Rectal smooth muscle tissue (tissue), 1 donor: ENCODE measurements around the gene B4GALNT3.
A peak's percentile ranks its signal among the peaks of the same experiment; 100 is the strongest.

Source experiments
- H3K27ac ChIP-seq: one replicate; pipeline ENCODE4 v1.7.0; 2013; ENCODE audit warnings: low read depth, low read length, inconsistent platforms
- H3K27me3 ChIP-seq: one replicate; pipeline ENCODE4 v1.7.0; 2013; ENCODE audit warnings: low read length; ENCODE audit not compliant: control insufficient read depth, insufficient read depth
- H3K36me3 ChIP-seq: one replicate; pipeline ENCODE4 v1.7.0; 2013; ENCODE audit warnings: low read length; ENCODE audit not compliant: control insufficient read depth, insufficient read depth
- H3K4me1 ChIP-seq: one replicate; pipeline ENCODE4 v1.7.0; 2013; ENCODE audit warnings: low read length; ENCODE audit not compliant: control insufficient read depth, insufficient read depth
- H3K4me3 ChIP-seq: one replicate; pipeline ENCODE4 v1.7.0; 2013; ENCODE audit warnings: low read length
- H3K9ac ChIP-seq: one replicate; pipeline ENCODE4 v1.7.0; 2013; ENCODE audit warnings: low read length

Gene B4GALNT3

DNA sequence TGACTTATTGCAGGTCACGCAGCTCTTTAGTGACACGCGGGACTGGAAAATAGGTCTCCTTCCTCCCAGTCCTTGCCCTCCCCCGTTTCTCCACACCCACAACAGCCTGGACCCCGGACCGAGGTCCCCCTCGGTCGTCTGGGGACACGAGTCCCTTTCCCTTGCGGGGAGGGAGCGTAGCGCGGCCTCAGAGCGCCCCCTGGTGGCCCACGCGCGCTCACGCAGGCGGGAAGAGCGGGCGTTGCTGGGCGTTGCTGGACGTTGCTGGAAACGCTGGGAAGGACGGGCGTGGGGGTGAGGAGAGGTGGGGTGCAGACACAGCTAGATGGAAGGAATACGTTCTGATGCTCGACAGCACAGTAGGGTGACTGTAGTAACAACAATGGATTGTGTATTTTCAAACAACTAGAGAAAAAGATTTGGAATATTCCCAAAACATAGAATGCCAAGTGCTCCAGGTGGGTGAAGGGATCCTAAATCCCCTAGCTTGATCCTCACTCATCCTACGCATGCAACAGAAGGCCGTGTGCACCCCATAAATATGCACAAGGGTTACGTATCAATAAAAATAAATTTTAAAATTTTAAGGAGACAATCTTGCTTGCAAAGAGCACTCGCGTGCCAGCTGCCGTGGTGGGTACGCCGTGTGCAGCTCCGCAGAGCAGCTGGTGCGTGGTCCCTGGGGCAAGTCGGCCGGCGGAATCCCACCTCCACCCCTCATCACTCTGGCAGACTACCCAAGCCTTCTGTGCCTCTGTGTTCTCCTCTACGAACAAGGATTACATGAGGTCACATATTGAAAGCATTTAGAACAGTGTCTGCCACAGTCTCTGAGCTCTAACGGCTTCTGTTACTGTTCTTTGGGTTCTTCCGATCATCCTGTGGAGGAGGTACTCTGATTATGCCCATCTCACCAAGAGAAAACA is 87.4 kb downstream of the B4GALNT3 start:
- Histone ChIP-seq H3K27ac (no peak overlapping the region), H3K4me1 (no peaks in the 10 kb centered on the region), H3K9ac (no peak overlapping the region), H3K36me3 (no peaks in the 10 kb centered on the region), H3K4me3 (peak overlapping the region; percentile 38), H3K27me3 (peaks cover 2% of the 10 kb centered on the region)

DNA sequence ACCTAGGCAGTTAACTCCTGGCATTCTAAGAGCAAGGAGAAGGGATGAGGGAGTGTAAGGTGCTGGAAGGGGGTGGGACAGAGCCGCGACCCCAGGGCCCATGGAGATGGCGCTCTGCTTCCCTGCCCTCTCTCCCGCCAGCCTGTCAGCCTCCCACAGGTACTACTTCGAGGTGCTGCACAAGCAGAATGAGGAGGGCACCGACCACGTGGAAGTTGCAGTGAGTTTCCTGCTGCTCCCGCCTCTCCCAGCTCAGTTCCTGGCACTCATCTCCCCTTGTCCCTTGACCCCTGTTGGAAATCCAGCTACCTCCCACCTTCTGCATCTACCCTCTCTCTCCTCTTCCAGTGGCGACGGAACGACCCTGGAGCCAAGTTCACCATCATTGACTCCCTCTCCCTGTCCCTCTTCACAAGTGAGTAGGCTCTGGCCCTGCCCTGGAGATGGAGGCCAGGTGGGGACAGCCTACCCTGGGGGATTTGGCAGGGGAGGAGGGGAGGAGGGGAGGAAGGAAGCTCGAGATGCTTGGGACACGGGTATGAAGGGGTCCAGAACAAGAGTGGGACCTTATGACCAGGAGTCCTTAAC is 88.2 kb downstream of the B4GALNT3 start:
- Histone ChIP-seq H3K27me3 (peaks cover 2% of the 10 kb centered on the region), H3K4me1 (no peaks in the 10 kb centered on the region), H3K9ac (no peak overlapping the region), H3K4me3 (no peak overlapping the region), H3K27ac (no peak overlapping the region), H3K36me3 (no peaks in the 10 kb centered on the region)

DNA sequence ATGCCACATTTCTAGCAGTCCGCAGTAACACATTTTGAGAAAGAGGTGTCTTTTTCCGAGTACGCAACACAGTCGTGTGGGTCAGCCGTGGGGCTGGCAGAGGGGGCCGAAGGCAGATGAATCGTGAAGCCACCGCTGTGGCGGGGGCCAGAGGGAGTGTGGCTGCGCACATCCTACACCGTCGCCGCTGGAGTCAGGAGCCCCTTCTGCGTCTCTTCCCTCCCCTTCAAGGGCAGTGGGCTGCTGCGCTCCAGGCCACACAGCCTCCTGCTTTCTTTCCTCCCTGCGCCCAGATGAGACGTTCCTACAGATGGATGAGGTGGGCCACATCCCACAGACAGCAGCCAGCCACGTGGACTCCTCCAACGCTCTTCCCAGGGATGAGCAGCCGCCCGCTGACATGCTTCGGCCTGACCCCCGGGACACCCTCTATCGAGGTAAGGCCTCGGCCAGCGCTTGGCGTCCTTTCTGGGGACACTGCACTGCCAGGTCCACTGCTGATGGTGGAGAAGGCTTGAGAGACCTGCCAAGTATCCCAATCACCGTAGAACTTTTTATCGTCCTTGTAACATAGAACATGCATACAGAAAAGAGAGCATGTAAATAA is 89.8 kb downstream of the B4GALNT3 start:
- no peaks in the 10 kb centered on the region for H3K36me3 ChIP-seq
- H3K27ac ChIP-seq: no peak overlapping the region
- peaks cover 2% of the 10 kb centered on the region for H3K27me3 ChIP-seq
- no peak overlapping the region for H3K9ac ChIP-seq
- H3K4me3 ChIP-seq: no peak overlapping the region
- H3K4me1 ChIP-seq: no peaks in the 10 kb centered on the region

DNA sequence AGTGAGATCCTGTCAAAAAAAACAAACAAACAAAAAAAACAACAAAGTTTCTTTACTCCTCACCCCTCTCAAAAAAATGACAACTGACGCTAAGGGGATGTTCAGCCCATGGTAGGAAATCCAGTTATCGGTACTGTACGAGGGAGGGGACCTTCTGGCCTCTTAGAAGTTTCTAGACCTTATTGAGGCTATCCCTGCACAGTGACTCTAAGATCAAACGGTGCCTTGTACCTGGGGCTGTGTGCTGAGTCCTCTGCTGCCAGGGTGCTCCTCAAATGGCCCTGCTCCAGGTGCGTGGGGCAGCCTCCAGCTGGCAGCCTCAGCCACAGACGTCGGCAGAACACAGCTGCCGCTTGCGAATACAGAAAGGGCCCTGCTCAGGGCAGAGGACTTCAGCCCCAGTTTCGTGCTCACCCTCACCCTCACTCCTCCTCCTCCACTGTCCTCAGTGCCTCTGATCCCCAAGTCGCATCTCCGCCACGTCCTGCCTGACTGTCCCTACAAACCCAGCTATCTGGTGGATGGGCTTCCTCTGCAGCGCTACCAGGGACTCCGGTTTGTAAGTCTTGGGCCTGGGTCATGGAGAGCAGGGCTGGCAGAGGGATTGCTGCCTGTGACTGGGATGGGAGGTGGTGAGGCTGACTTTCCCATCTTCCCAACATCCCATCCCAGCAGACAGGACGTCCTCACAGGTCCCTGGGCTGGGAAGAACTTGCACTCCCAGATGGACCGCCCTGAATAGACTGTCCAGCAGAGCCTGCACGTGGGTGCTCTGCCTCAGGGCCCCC is 90.9 kb downstream of the B4GALNT3 start:
- no peak overlapping the region for H3K9ac ChIP-seq

DNA sequence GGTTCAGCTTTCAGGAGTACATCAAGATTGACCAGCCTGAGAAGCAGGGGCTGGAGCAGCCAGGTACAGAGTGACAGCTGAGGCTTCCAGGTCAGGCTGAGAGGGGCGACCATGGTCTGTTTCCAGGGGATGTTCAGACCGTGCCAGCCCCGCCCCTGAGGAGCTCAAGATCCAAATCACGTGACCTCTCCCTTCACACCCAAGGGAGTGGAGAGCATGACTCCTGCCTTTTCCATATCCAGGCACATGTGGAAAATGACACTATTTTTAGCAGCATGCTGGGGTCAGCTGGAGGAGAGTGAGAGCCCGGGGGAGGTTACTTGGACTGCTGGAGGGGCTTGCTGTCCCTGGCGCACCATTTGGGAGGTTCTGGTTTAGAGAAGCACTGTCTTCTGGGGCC is 92.7 kb downstream of the B4GALNT3 start:
- H3K27me3 ChIP-seq: no peaks in the 10 kb centered on the region
- H3K4me3 ChIP-seq: no peak overlapping the region
- H3K36me3 ChIP-seq: no peaks in the 10 kb centered on the region
- H3K9ac ChIP-seq: no peak overlapping the region
- no peaks in the 10 kb centered on the region for H3K4me1 ChIP-seq
- no peak overlapping the region for H3K27ac ChIP-seq

More for the DNA sequence above, 90.9 kb downstream of the B4GALNT3 start:
- Histone ChIP-seq H3K27me3 (peaks cover 2% of the 10 kb centered on the region), H3K27ac (no peak overlapping the region), H3K36me3 (no peaks in the 10 kb centered on the region), H3K4me1 (no peaks in the 10 kb centered on the region), H3K4me3 (no peak overlapping the region)

DNA sequence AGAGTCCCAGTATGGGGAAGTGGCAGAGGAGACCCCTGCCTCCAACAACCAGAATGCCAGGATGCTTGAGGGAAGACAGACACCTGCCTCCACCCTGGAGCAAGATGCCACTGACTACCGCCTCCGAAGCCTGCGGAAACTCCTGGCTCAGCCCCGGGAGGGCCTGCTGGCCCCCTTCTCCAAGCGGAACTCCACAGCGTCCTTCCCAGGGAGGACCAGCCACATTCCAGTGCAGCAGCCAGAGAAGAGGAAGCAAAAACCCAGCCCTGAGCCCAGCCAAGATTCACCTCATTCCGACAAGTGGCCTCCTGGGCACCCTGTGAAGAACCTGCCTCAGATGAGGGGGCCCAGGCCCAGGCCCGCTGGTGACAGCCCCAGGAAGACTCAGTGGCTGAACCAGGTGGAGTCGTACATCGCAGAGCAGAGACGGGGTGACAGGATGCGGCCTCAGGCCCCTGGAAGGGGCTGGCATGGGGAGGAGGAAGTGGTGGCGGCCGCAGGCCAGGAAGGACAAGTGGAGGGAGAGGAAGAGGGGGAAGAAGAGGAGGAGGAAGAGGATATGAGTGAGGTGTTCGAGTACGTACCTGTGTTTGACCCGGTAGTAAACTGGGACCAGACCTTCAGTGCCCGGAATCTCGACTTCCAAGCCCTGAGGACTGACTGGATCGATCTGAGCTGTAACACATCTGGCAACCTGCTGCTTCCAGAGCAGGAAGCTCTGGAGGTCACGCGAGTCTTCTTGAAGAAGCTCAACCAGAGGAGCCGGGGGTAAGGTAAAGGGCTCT is 93.7 kb downstream of the B4GALNT3 start:
- H3K4me1 ChIP-seq: no peaks in the 10 kb centered on the region
- no peaks in the 10 kb centered on the region for H3K27me3 ChIP-seq
- H3K9ac ChIP-seq: no peak overlapping the region
- H3K27ac ChIP-seq: no peak overlapping the region
- H3K4me3 ChIP-seq: no peak overlapping the region
- no peaks in the 10 kb centered on the region for H3K36me3 ChIP-seq

DNA sequence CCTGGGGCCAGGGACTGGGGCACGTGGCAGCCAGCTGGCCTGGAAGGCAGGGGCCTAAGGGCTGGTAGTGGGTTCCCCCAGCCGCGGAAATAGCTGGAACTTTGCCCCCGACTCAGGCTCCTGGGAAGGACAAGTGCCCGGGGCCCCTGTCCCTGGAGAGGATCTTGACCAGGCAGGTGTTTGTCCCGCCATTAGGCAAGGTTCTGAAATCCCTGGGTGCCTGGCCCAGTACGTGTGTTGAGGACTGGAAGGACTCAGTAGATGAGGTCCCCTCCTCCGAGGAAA is 94.2 kb downstream of the B4GALNT3 start:
- Histone ChIP-seq H3K27ac (no peak overlapping the region), H3K27me3 (no peaks in the 10 kb centered on the region), H3K4me1 (no peaks in the 10 kb centered on the region), H3K9ac (no peak overlapping the region), H3K4me3 (no peak overlapping the region), H3K36me3 (no peaks in the 10 kb centered on the region)

DNA sequence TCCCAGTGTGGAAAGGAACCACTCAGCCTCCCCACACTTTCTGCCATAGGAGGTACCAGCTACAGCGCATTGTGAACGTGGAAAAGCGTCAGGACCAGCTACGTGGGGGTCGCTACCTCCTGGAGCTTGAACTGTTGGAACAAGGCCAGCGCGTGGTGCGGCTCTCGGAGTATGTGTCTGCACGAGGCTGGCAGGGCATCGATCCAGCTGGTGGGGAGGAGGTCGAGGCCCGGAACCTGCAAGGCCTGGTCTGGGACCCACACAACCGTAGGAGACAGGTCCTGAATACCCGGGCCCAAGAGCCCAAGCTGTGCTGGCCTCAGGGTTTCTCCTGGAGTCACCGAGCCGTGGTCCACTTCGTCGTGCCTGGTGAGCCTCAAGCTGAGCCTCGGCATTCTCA is 96.8 kb downstream of the B4GALNT3 start:
- no peak overlapping the region for H3K27ac ChIP-seq
- H3K4me3 ChIP-seq: no peak overlapping the region
- no peaks in the 10 kb centered on the region for H3K36me3 ChIP-seq
- H3K4me1 ChIP-seq: no peaks in the 10 kb centered on the region
- H3K9ac ChIP-seq: no peak overlapping the region
- H3K27me3 ChIP-seq: no peaks in the 10 kb centered on the region

DNA sequence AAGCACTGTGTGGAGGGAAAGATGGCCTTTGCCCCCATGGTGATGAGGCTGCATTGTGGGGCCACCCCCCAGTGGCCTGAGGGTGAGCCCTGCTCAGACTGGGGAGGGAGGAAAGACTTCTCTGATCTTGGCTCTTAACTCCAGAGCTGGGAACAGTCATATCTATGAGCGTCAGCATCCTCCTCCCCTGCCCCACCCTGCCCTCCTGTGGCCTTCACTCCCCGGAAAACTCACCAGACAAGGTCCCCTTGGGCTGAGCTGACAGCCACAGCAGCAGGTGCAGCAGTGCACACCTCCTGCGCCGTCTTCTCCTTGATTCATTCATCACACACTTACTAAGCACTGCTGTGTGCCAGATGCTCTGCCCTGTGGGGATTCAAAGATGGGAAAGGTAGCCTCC is 98.8 kb downstream of the B4GALNT3 start:
- no peak overlapping the region for H3K27ac ChIP-seq
- H3K4me1 ChIP-seq: no peaks in the 10 kb centered on the region
- H3K36me3 ChIP-seq: no peaks in the 10 kb centered on the region
- H3K9ac ChIP-seq: no peak overlapping the region
- H3K4me3 ChIP-seq: no peak overlapping the region
- no peaks in the 10 kb centered on the region for H3K27me3 ChIP-seq

DNA sequence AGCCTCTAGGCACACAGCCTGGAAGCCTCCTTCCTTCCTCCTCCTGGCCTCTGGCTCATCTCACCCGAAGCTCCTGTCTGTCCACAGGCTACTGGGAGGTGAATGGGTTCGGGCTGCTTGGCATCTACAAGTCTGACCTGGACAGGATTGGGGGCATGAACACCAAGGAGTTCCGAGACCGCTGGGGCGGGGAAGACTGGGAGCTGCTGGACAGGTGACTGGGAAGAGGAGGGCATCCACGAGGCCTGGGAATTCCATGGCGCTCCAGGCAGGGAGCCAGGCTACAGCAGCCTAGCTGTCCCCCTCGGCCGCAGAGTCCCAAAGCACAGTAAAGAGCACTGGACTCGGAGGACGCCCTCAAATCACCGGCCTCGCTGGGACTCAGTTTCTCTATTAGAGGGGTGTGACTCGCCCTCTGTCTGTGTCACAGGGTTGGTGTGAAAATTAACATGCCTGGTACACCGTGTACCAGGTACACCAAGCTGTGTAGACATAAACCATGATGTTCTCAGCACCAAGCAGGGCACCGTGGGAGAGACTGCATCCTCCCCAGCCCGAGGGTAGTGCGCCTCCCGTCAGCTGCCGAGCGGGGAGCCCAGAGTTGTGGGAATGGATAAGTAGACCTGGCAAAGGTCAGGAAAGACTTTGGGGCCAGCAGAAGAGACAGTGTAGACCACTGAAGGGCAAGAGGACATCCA is 99.6 kb downstream of the B4GALNT3 start:
- Histone ChIP-seq H3K4me3 (no peak overlapping the region), H3K27me3 (no peaks in the 10 kb centered on the region), H3K27ac (no peak overlapping the region), H3K36me3 (no peaks in the 10 kb centered on the region), H3K9ac (no peak overlapping the region), H3K4me1 (no peaks in the 10 kb centered on the region)

DNA sequence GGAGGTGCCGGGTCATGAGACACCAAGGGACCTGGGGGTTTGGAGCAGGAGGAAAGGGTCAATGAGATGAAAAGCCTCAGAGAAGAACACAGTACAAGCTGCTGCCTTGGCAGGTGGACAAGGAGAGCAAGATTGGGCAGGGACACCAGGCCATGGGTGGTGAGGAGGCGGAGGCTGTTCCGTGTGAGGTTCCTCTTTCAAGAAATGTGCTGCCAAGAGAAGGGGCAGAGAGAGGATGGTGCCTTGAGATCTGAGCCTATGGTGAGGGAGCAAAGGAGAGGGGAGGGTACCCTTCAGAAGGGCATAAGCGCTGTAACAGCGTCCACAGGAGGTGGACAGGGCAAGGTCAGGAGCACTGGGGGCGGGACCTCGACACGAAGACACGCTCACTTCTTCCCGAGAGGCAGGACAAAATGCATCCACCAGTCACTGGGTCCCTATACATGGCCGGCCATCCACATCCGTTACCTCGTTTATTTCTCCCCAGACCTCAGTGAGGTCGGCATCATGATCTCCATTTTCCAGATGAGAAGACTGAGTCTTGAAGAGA is 100.2 kb downstream of the B4GALNT3 start:
- H3K27me3 ChIP-seq: no peaks in the 10 kb centered on the region
- no peak overlapping the region for H3K9ac ChIP-seq
- no peak overlapping the region for H3K4me3 ChIP-seq
- H3K36me3 ChIP-seq: no peaks in the 10 kb centered on the region
- H3K4me1 ChIP-seq: no peaks in the 10 kb centered on the region
- H3K27ac ChIP-seq: no peak overlapping the region
